ENCODE data around the gene CDYL2.
"Not testable (repeated sequence)": the region's sequence is repeated elsewhere in the genome, so short reads cannot be mapped to it uniquely, and the experiment has no call there.

CDYL2 gene

DNA sequence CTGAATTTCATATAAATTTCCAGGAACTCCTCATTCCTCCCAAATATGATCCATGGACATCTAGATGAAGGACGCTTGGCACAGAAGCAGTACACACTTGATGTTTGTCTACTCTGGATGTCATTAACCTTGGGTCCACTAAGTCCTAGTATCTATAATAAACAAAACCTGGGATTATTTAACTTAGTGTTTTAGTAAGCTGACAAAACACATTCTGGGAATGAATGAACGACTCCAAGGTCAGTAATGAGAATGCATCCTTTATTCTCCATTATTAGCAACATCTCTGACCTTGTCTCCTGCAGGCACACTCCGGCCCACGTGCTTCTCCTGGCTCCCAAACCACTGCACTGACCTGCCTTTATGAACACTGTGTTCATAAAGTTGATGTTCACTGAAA is 24.1 kb upstream of the CDYL2 start:
- Mint-ChIP-seq H3K36me3 (ENCODE audit: low read depth) (no peaks in the 10 kb centered on the region), H3K27ac (no peak overlapping the region), H3K27me3 (peaks cover 2% of the 10 kb centered on the region), H3K4me3 (no peak overlapping the region), H3K9me3 (no peaks in the 10 kb centered on the region), H3K4me1 (ENCODE audit: low read depth) (peaks cover 5% of the 10 kb centered on the region)
- intact Hi-C loops (cut with micrococcal nuclease) = no loop called here

DNA sequence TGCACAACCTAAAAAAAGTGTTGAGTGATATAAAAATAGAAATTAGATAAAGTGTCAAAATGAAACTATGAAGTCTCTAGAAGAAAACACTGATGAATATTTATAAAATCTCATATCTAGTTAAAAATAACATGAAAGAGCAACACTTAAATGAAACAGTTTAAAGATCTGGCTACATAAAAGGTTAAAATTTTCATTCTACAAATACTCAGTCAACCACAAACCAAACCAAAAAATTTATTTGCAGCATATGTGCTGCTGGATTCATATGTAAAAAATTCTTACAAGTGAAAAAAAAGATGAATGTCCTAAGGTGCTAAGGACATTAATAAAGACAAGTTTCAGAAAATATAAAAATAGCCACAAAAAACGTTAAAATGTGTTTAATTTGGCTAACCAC is 22.6 kb upstream of the CDYL2 start:
- H3K4me3 Mint-ChIP-seq = no peak overlapping the region
- H3K27ac Mint-ChIP-seq = no peak overlapping the region
- H3K9me3 Mint-ChIP-seq = no peaks in the 10 kb centered on the region
- H3K27me3 Mint-ChIP-seq = peaks cover 2% of the 10 kb centered on the region
- intact Hi-C loops (cut with micrococcal nuclease) = no loop called here
- peaks cover 5% of the 10 kb centered on the region for H3K4me1 Mint-ChIP-seq (ENCODE audit: low read depth)
- H3K36me3 Mint-ChIP-seq (ENCODE audit: low read depth) = no peaks in the 10 kb centered on the region

DNA sequence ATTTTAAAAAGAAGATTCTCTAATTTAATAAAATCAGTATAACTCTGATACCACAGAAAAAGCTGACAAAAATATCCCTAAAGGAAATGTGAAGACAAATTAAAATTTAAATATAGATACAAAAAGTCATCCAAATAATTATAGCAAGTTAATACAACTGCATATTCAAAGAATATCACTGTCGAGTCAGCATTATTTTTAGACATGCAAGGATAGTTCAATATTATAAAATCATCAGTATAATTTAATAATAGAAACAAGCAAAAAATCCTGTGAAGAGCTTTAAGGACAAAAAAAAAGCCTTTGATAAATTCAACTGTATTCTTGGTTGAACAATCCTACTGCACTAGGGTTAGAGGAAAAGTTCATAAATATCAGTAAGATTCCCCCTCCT is 21.0 kb upstream of the CDYL2 start:
- Mint-ChIP-seq H3K4me1 (ENCODE audit: low read depth) (peaks cover 5% of the 10 kb centered on the region), H3K4me3 (no peak overlapping the region), H3K27me3 (peaks cover under 1% of the 10 kb centered on the region), H3K36me3 (ENCODE audit: low read depth) (no peaks in the 10 kb centered on the region), H3K9me3 (no peaks in the 10 kb centered on the region), H3K27ac (no peak overlapping the region)
- intact Hi-C loops (cut with micrococcal nuclease) = no loop called here

DNA sequence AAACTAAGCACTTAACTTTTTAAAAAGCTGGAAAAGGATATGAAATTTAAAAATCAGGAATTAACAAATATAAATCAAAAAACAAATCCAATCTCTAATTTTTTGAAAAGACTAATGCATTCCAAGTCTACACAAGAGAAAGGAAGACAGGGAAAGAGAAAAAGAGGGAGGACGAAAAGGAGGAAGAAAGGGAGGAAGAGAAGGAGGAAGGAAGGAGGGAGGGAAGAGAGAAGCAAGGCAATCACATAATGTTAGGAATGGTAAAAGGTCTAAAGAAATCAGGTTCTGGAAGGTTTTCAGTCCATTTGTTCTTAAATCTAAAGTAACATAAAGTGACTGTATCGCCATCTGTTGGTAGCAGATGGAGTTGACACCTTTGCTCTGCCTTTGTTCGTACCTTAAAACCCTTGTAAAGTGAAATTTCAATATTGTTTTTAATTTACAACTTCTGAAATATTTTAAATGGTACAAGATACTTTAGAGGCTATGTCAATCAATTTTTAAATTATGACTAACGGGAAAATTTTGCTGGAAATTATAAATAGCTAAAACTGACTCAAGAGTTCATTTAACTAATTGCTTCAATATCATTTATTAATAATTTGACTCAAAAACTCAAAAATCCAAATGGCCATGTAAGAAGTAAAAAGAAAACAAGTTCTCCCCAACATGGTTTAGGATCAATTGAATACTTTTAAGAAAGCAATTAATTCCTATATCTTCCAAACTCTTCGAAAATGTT is 20.4 kb upstream of the CDYL2 start:
- no peaks in the 10 kb centered on the region for H3K27me3 Mint-ChIP-seq
- no peaks in the 10 kb centered on the region for H3K36me3 Mint-ChIP-seq (ENCODE audit: low read depth)
- peaks cover 5% of the 10 kb centered on the region for H3K4me1 Mint-ChIP-seq (ENCODE audit: low read depth)
- intact Hi-C loops (cut with micrococcal nuclease) = no loop called here
- H3K27ac Mint-ChIP-seq = no peak overlapping the region
- no peaks in the 10 kb centered on the region for H3K9me3 Mint-ChIP-seq
- no peak overlapping the region for H3K4me3 Mint-ChIP-seq

DNA sequence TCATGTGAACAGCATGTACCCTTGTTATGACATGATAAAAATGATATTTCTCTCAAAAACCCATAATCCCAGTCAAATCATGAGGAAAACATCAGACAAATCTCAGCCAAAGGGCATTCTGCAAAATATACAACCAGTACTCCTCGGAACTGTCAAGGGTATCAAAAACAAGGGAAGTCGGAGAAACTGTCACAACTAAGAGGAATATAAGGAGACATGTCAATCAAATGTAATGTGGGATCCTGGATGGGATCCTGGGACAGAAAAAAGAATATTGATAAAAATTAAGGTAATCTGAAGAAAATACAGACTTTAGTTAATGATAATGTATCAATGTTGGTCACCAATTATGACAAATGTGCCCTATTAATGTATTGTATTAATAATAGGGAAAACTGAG is 15.6 kb upstream of the CDYL2 start:
- H3K27me3 Mint-ChIP-seq = no peaks in the 10 kb centered on the region
- H3K4me1 Mint-ChIP-seq (ENCODE audit: low read depth) = peaks cover 5% of the 10 kb centered on the region
- no peaks in the 10 kb centered on the region for H3K36me3 Mint-ChIP-seq (ENCODE audit: low read depth)
- intact Hi-C loops (cut with micrococcal nuclease) = no loop called here
- no peak overlapping the region for H3K27ac Mint-ChIP-seq
- H3K9me3 Mint-ChIP-seq = no peaks in the 10 kb centered on the region
- no peak overlapping the region for H3K4me3 Mint-ChIP-seq

DNA sequence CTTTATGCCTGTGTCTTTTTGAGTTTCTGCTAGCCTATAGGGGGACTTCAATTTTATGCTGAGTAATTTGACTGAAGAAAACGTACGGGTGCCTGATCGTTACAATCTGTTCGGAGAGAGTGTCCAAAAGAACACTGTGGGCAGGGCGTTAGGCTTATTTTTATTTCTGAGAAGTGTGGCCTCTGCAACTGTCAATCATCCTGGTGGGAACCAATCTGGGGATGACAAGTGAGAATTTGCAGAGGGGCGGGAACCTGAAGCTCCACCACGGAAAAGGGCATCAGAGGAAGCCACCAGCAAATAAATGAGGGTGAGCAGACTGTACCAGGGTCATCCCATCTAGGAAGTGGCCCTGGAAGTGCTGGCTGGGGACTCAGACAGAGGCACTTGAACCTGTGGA is 12.0 kb upstream of the CDYL2 start:
- no peak overlapping the region for H3K4me3 Mint-ChIP-seq
- H3K27me3 Mint-ChIP-seq = no peaks in the 10 kb centered on the region
- no peaks in the 10 kb centered on the region for H3K4me1 Mint-ChIP-seq (ENCODE audit: low read depth)
- no peak overlapping the region for H3K27ac Mint-ChIP-seq
- no peaks in the 10 kb centered on the region for H3K9me3 Mint-ChIP-seq
- intact Hi-C loops (cut with micrococcal nuclease) = no loop called here
- no peaks in the 10 kb centered on the region for H3K36me3 Mint-ChIP-seq (ENCODE audit: low read depth)

DNA sequence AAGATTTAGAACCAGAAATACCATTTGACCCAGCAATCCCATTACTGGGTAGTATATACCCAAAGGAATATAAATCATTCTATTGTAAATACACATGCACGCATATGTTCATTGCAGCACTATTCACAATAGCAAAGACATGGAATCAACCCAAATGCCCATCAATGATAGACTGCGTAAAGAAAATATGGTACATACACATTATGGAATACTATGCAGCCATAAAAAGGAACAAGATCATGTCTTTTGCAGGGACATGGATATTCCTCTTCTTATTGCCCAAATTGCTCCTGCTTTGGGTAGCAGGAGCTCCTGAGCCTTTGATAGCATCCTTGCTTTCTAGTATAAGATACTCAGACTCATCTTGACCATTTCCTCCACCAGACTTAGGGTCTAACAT is 10.9 kb upstream of the CDYL2 start:
- H3K4me1 Mint-ChIP-seq (ENCODE audit: low read depth); H3K36me3 Mint-ChIP-seq (ENCODE audit: low read depth); intact Hi-C loops (cut with micrococcal nuclease); H3K9me3 Mint-ChIP-seq; H3K27ac Mint-ChIP-seq; H3K27me3 Mint-ChIP-seq; H3K4me3 Mint-ChIP-seq: not testable (repeated sequence)

DNA sequence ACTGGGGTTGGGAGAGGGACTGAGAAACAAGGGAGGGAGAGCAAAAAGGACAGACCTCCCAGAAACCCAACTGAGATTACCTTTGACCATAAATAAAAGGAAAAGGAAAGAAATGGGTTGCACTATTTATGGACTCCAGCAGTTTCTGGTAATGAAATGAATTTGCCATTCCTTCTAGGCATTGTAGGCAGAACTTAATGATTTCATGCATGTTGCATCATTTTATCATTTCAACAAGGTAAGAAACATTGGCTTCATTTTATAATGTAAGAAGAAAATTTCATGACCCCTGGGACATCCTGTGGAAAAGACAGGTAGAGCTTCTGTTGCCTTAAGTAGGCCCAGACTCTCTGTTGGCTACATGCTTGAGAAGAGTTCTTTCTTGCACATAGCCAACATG is 8.2 kb upstream of the CDYL2 start:
- no peak overlapping the region for H3K4me3 Mint-ChIP-seq

DNA sequence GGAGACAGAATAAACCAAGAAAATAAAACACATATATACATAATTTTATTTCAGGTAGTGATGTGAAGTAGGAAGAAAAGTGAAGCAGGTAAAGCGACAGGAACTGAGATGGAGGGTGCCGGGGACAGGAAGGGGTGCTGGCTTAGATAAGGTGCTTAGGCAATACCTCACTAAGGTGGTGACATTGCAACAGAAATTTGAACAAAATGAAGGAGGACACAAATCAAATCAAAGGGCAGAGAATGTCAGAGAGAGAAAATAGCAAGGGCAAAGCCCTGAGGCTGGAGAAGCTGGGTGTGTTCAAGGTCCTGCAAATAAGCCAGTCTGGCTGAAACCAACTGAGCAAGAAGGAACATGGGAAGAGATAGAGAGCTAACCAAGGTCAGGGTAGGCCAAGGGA is 5.0 kb upstream of the CDYL2 start:
- Mint-ChIP-seq H3K4me3 (no peak overlapping the region), H3K9me3 (no peaks in the 10 kb centered on the region), H3K27ac (no peak overlapping the region), H3K4me1 (ENCODE audit: low read depth) (peaks cover 10% of the 10 kb centered on the region), H3K27me3 (peaks cover 9% of the 10 kb centered on the region), H3K36me3 (ENCODE audit: low read depth) (no peaks in the 10 kb centered on the region)
- intact Hi-C loops (cut with micrococcal nuclease) = loop anchor here (5.0 kb wide), 1 partner anchor 282 kb away; no protein-coding TSS in a partner anchor

More for the DNA sequence above, 8.2 kb upstream of the CDYL2 start:
- Mint-ChIP-seq H3K27me3 (no peaks in the 10 kb centered on the region), H3K4me1 (ENCODE audit: low read depth) (no peaks in the 10 kb centered on the region), H3K27ac (no peak overlapping the region), H3K9me3 (no peaks in the 10 kb centered on the region), H3K36me3 (ENCODE audit: low read depth) (no peaks in the 10 kb centered on the region)
- intact Hi-C loops (cut with micrococcal nuclease) = no loop called here

DNA sequence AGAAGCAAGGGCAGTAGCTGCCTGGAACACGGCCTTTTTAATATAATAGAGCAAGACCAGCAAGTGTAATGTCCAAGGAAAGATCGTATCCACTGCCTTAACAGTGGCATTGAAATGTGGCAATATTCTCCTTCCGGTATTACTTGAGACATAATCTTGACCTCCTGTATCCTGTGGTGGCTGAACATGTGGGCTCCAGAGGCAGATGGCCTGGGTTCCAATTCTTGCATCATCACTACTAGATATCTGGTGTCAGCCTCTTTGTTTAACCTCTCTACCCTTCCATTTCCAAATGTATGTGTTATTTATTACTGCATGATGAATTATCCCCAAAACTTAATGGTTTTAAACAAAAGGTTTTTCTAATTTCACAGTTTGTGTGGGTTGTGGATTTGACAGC is 3.5 kb upstream of the CDYL2 start:
- H3K4me1 Mint-ChIP-seq (ENCODE audit: low read depth) = peaks cover 13% of the 10 kb centered on the region
- no peaks in the 10 kb centered on the region for H3K9me3 Mint-ChIP-seq
- intact Hi-C loops (cut with micrococcal nuclease) = loop anchor here (5.0 kb wide), 1 partner anchor 281 kb away; no protein-coding TSS in a partner anchor
- no peak overlapping the region for H3K27ac Mint-ChIP-seq
- peaks cover 14% of the 10 kb centered on the region for H3K27me3 Mint-ChIP-seq
- H3K4me3 Mint-ChIP-seq = no peak overlapping the region
- H3K36me3 Mint-ChIP-seq (ENCODE audit: low read depth) = peaks cover 8% of the 10 kb centered on the region

DNA sequence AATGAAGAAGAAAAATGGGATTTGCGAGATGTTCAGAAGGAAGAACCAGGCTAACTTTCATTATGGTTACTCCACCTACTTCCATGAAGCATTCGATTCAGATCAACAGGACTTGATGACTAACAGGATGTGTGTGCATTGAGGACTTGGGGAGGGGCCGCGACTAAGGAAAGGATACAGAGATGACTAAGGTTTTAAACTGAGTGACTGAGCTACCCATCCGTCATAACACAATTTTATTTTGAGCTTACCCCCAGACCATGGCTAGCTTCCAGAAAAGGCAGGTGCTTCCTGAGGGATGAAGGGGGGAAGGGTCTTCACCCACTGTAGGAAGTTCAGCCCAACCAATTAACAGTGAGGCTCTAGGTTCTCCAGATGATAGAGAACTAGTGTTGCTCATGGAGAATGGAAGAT is 2.5 kb upstream of the CDYL2 start:
- H3K36me3 Mint-ChIP-seq (ENCODE audit: low read depth) = peaks cover 8% of the 10 kb centered on the region
- no peak overlapping the region for H3K4me3 Mint-ChIP-seq
- H3K27me3 Mint-ChIP-seq = peaks cover 18% of the 10 kb centered on the region
- intact Hi-C loops (cut with micrococcal nuclease) = loop anchor here (5.0 kb wide), 1 partner anchor 280 kb away; no protein-coding TSS in a partner anchor
- H3K27ac Mint-ChIP-seq = no peak overlapping the region
- H3K9me3 Mint-ChIP-seq = no peaks in the 10 kb centered on the region
- peaks cover 23% of the 10 kb centered on the region for H3K4me1 Mint-ChIP-seq (ENCODE audit: low read depth)

DNA sequence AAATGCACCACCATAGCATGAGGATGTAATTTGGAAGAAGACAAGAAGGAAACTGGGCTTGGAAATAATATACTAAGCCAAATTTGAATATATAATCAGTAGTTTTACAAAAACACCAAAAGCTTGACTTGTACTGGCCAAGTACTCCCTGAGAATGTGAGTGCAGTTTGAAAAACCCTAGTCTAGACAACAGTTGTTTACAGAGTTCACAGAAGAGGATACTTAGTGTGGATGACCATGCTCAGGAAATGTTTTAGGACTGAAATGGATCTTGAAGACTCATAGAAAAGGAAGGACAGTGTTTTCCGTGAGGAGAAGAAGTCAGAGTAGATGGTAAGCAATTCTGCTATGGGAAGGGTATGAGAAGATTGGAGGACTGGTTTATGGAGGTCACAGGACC is 1.9 kb upstream of the CDYL2 start:
- Mint-ChIP-seq H3K36me3 (ENCODE audit: low read depth) (peaks cover 8% of the 10 kb centered on the region), H3K4me1 (ENCODE audit: low read depth) (peaks cover 23% of the 10 kb centered on the region), H3K4me3 (no peak overlapping the region), H3K9me3 (no peaks in the 10 kb centered on the region), H3K27me3 (peaks cover 18% of the 10 kb centered on the region), H3K27ac (no peak overlapping the region)
- intact Hi-C loops (cut with micrococcal nuclease) = loop anchor here (5.0 kb wide), 1 partner anchor 279 kb away; no protein-coding TSS in a partner anchor

DNA sequence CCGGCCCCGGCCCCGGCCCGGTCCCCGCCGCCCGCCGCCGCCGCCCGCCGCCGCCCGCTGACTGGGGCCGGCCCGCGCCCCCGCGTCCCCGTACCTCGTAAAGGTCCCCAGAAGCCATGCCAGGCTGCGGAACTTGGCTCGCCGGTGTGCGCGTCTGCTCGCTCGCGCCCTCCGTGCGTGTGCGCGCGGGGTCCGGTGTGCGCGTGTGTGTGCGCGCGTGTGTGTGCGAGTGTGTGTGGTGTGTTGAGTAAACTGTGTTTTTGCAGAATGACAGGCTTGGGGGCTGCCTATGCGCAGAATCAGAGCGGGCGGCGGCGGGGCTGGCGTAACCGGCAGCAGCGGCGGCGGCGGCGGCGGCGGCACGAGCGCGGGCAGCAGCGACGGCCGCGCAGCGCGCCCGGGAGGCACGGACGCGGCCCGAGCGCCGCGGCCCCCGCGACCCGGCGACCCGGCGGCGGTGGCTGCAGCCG is 307 bp downstream of the CDYL2 start:
- Mint-ChIP-seq H3K9me3 (no peaks in the 10 kb centered on the region), H3K27ac (peak overlapping the region; percentile 85), H3K4me3 (peak overlapping the region; percentile 99), H3K36me3 (ENCODE audit: low read depth) (peaks cover 8% of the 10 kb centered on the region), H3K27me3 (peaks cover 18% of the 10 kb centered on the region), H3K4me1 (ENCODE audit: low read depth) (peaks cover 23% of the 10 kb centered on the region)
- intact Hi-C loops (cut with micrococcal nuclease) = loop anchor here (5.0 kb wide), 1 partner anchor 262 kb away; the partner anchor contains the start of gene DYNLRB2

DNA sequence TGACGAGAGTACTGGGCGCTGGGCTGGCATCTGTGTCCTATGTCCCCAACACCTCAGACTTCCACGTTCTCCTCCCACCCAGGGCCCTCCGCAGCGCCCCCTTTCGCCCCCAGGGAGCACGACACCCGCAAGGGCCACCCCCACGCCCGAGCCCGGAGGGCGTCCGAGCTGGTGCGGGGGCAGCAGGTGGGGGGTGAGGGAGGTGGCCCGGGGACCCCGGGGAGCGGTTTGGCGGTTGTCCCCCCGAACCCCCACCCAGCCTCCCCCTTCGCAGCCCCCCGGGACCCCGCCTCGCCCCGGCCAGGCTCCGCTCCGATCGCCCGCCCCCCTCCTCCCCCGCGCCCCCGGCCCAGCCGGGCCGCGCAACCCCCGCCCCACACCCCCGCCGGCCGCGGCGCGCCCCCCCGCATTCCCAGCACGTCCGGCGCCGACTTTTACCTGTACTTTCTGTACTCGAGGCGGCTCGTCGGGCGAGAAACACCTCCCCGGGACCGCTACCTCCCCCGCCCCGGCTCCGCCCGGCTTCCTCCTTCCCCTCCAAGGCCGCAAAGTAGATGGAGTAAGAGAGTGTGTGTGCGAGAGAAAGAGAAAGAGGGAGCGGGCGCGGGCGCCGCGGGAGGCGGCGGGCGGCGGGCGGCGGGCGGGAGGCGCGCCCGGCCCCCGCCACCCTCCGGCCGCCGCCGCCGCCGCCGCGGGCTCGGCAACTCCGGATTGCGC is 901 bp downstream of the CDYL2 start:
- Mint-ChIP-seq H3K4me1 (ENCODE audit: low read depth) (peaks cover 23% of the 10 kb centered on the region), H3K36me3 (ENCODE audit: low read depth) (peaks cover 8% of the 10 kb centered on the region), H3K9me3 (no peaks in the 10 kb centered on the region), H3K27me3 (peaks cover 18% of the 10 kb centered on the region), H3K27ac (peak overlapping the region; percentile 85), H3K4me3 (peak overlapping the region; percentile 99)
- intact Hi-C loops (cut with micrococcal nuclease) = loop anchor here (5.0 kb wide), 1 partner anchor 261 kb away; the partner anchor contains the start of gene DYNLRB2
